NCI-H510A (cell line): ENCODE measurements around the gene CD2.

Experiments used
- DNase-seq: peaks from one replicate; lab custom pipeline; 2025; lab: John Stamatoyannopoulos, UW

The CD2 gene

DNA sequence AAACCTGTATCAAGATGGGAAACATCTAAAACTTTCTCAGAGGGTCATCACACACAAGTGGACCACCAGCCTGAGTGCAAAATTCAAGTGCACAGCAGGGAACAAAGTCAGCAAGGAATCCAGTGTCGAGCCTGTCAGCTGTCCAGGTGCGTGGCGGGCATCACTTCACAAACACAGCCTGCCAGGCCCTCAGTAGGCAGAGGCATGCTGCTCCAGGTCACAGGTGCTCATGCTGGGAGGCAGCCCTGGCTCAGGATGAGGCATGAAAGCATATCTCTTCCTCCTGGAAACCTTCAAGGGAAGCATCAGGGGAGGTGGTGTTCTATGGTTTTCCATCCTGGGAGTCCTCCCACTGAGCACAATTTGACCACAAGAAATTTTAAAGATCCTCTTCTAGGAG, 6.3 kb downstream of the CD2 start:
- no peak for DNase-seq

DNA sequence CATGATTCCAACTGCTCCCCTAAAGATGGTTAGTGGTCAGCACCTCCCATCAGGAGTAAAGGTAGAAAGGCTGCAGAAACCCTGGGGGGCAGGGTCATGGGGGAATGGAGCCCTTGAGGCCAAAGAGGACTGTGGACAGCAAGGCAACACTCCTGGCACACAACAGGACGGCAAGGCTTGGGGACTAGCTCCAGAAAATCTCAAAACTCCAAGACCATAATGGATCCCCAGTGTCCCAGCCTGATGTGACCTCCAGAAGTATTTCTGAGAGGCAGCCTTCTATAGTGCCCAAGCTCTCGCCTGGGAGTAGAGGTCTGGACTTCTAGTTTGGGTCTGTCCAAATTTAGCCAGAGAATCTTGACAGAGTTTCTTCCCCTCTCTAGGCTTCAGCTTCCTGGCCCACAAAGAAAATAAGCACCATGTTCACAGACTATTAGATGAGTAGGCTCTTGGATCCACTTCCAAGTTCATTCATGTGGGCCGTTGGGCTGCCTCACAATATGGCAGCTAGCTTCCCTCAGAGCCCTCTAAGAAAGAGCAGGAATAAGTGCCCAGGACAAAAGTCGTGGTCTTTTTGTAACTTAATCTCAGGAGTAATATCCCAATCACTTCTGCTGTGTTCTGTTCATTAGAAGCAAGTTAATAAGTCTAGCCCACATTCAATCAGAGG, 6.9 kb downstream of the CD2 start:
- DNase-seq = no peak

DNA sequence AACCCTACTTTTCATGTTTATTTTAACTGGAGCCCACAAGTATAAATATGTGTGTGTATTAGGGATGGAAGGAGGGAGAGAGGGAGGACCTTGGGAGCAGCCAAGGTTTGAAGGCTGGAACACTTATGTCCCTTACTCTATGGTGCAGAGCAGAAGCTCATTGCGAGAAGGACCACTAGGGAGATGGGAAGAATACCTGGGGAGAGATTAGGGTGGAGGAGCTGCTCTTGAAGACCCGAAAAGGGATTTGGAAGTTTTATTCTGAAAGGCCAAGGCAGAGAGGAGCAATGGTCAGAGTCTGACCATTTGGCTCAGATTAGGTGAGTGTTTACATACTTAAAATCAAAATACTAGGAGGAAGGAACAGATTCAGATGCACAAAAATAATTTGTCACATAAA, 8.1 kb downstream of the CD2 start:
- DNase-seq = no peak

DNA sequence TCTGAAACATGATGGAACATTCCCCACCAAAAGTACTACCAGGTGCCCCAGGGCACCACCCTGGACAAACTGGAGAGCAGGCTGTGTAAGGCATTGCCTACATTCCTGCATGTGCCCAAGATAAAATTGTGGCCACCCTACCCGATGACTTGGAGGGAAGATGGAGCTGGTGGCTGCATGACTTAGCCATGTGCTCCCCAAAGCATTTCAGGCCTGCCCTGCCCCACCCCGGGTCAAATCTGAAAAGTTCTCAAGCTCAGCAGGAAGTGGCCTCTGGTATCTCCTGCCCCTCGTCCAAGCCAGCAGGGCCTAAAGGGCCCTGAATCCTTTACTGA, 8.5 kb downstream of the CD2 start:
- no peak for DNase-seq

DNA sequence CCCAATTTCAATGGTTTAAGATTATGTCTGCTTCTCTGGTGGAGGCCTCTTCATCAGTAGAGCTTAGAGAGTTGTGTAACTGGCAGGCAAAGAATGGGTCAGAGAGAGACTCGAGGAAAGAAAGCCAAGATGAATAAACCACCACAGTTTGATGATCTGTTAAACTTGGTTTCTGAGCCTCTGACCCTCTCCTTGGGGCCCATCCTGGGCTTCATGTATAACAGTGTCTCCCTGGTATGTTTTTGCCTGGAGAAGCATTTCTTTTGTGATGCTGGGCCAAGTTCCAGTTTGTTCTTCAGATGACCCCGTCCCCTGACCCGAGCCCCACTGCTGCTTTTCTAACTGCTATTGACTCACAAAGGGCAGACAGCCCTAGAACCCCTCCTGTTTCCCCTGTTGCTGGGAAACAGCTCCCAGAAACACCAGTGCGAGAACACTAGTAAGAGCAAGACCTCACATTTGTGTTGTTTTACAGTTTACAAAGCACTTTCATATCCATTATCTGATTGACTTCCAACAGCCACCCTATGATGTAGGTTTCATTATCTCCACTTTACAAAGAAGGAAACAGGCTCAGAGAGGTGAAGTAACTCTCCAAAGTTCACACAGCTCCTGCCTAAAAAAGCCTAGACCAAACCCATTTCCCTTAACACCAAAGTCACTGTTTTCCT, 9.0 kb downstream of the CD2 start:
- no peak for DNase-seq

DNA sequence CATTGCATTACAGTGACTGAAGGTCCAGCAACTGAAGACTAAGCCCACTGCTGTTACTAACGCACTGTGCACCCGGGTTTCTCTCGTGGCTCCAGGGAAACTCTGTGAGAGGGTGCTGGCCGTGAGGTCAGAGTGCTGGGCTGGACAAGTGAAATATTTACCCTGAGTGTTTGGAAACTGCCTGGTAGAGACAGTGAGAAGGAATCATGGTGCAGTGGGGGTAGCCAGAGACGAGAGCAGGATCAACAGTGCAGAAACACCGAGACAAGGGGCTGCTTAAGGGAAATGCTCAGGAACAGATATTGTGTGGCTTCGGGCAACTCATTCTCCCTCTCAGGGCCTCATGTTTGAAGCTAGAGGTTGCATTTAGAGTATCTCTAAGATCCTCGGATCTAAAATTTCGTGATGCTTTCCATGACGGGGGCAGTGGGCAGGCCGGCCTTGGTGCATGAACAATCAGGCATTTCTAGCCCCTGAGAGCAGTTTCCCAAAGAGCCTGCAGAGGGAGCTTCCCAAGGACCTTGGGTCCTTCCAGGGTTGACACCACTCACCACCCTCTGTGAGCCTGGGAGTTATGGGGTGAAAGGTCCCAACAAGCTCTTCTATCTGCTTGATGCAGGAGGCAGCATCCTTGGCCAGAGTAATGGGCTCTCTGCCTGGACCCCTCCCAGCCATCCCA, 9.7 kb downstream of the CD2 start:
- no peak for DNase-seq

DNA sequence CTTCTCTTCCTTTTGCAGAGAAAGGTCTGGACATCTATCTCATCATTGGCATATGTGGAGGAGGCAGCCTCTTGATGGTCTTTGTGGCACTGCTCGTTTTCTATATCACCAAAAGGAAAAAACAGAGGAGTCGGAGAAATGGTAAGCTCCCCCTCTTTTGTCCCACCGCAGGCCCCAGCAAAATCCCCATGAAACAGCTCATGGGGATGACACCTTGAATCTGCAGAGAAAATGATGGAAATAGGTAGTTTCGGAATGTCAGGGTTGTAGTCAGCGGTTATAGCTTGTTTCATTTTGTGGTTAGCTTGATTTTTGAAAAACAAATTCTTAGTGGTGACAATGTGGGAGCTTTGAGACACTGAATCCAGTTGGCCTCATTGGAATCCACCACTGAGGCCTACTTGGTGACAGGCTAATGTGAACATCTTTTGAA, 10.3 kb downstream of the CD2 start:
- no peak for DNase-seq

DNA sequence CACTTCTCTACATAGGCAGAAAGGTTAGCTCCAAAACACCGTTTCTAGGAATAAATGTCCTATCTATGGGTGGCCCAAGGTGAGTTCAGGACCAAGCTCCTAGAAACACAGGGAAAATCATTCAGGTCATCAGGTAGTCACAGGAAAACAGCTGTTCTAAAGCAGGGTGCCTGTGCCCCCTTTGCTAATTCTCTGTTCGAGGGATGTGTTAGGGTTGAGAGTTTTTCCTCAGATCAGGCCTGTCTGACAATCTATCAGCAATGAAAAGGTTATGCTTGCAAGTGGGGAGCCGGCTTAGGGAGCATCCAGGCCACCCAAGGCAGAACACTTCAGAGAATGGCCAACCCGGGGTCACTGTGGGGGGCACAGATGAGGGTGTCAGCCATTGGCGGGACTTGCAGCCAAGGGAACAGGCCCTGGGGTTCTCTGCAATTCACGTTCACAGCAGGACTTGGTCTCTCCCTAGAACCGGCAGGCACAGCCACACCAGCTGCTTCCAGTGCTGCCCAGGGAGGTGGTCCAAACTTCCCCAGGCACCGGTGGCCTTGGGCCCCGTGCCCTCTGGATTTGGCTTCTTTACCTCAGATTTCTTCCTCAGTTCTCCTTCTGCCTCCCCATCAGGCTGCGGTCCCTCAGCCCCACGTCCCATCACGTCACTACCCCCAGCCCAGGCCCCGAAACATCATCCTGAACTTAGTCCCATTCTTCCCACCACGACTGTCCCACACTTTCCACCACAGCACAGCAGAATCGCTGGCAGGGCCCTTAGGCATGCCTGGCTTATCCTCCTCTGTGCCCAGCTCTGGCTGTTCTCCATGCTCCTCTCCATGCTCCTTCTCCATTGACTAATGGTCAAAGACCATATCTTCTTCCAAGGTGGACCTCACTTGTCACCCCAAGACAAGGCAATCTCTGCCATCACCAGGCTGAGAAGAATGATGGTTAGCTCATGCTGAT, 11.0 kb downstream of the CD2 start:
- no peak for DNase-seq

DNA sequence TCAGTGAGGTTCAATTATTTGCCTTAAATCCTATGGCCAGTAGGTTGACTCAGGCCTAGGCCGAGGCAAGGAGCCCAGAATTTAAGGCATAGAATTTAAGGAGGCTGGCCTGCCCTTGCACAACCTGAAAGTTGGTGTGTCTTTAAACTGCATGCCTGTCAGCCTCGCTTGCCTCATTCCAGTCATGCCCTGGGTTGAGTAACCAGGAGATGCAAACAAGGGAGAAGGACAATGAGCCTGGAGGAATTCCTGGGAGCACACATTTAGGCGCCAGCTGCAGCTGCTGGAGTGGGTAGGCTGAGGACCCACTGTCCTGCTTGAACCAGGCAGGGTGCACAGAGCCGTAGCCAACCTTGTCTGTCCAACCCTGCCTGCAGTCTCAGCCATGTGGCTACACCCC, 11.7 kb downstream of the CD2 start:
- no peak for DNase-seq

DNA sequence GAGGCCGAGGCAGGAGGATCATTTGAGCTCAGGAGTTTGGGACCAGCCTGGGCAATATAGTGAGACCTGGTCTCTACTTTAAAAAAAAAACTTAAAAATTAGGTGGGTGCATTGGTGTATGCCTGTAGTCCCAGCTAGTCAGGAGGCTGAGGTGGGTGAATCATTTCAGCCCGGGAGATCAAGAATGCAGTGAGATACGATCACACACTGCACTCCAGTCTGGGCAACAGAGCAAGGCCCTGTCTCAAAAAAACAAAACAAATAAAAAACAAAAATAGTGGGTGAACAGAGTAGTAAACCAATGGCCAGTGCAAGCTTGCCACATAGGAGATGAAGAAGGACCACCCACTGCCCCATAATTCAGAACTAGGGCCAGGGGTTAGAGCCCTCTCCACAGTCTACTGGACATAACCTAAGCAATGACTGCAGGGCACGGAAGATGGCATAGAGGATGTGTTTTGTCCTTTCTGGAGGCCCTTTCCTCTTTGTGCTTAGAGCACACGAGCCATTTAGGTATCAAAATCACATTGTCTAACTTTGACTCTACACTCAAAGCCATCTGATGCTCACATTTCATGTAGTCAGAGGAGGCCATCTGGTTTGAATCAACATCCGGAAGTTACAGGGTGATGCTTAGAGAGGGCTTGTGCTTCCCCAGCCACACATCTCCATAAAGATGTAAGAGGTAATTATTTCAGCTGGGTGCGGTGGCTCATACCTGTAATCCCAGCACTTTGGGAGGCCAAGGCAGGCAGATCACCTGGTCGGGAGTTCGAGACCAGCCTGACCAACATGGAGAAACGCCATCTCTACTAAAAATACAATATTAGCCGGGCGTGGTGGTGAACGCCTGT, 12.6 kb downstream of the CD2 start:
- no peak for DNase-seq

DNA sequence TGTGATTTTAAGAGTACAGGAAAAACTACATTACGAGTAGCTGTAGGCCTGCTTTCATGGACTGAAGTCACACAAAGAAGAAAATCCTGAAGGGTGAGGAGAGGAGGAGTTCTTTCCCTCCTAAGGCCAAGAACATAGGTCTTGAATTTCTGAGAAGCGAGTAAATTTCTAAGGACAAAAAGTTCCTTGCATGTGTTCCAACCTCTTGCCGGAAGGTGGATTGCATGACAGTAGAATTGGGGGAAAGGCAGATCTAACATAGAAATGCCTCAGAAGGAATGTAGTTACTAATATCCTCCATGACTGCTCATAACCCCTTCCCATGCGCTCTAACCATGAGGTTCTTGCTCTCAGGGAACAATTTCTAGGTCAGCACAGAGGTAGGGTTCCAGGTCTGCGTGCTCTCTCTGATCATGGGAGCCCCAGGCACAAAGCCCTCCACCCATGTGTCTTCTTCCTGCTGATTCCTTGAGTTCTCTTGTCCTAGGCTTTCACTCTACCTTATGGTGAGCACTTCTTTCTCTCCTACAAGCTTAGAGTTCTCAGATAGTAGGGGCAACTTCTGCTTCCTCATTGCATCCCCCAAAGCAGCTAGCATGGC, 13.7 kb downstream of the CD2 start:
- DNase-seq = no peak

DNA sequence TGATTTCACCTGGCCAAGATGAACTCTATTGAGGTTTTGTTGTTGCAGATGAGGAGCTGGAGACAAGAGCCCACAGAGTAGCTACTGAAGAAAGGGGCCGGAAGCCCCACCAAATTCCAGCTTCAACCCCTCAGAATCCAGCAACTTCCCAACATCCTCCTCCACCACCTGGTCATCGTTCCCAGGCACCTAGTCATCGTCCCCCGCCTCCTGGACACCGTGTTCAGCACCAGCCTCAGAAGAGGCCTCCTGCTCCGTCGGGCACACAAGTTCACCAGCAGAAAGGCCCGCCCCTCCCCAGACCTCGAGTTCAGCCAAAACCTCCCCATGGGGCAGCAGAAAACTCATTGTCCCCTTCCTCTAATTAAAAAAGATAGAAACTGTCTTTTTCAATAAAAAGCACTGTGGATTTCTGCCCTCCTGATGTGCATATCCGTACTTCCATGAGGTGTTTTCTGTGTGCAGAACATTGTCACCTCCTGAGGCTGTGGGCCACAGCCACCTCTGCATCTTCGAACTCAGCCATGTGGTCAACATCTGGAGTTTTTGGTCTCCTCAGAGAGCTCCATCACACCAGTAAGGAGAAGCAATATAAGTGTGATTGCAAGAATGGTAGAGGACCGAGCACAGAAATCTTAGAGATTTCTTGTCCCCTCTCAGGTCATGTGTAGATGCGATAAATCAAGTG, 14.3 kb downstream of the CD2 start:
- no peak for DNase-seq

DNA sequence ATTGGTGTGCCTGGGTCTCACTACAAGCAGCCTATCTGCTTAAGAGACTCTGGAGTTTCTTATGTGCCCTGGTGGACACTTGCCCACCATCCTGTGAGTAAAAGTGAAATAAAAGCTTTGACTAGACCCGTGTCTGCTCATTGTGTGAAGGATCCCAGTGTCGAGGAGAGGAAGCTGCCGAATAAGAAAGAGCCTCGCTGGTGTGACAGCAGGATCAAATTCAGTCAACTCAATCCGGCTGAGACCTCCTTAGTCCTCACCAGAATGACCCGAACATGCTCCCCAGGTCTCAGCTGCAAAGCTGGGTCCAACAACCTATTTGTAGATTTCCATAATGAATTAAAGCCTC, 14.8 kb downstream of the CD2 start:
- DNase-seq = no peak

DNA sequence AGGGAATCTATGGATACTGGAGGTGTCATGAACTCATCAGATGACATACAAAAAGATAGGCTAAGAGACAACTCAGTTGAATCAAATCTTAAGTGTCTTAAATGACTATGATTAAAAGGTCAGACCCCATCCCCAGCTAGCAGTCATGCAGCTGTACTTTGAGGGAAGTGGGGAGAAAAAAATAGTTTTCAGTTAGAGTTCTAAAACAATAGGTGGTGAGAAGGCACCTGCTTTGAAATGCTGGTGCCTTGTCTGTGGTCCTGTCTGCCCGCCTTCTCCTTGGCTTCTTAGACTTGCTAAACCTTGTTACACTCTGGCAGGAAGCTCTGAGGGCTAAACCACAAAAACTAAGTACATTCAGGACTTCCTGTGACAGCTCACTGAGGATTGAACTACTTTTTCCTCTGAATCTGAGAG, 15.3 kb downstream of the CD2 start:
- DNase-seq = no peak

DNA sequence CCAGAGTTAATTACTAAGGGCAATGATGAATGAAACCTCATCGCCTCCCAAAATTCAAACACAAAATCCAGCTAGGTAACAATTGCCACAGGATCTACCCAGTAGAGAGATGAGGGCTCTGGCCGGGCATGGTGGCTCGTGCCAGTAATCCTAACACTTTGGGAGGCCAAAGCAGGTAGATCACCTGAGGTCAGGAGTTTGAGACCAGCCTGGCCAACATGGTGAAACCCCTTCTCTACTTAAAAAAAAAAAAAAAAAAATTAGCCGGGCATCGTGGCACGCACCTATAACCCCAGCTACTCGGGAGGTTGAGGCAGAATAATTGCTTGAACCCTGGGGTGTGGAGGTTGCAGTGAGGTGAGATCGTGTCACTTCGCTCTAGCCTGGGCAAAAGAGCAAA, 15.8 kb downstream of the CD2 start:
- DNase-seq = no peak

DNA sequence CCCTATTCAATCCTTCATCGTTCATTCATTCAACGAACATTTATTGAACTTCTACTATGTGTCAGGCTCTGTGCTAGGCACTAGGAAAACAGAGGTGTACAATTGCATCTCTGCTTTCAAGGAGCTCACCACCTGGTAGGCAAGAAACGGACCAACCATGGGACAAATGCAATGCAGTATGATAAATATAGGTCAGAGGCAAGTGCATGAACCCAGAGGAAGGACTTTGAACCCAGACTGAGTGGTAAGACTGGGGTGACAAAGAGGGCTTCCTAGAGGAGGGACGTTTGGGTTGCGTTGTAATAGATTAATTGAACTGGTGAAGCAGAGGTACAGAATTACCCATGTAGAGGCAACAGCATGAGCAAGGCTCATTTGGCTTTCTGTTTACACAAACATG, 16.4 kb downstream of the CD2 start:
- no peak for DNase-seq

DNA sequence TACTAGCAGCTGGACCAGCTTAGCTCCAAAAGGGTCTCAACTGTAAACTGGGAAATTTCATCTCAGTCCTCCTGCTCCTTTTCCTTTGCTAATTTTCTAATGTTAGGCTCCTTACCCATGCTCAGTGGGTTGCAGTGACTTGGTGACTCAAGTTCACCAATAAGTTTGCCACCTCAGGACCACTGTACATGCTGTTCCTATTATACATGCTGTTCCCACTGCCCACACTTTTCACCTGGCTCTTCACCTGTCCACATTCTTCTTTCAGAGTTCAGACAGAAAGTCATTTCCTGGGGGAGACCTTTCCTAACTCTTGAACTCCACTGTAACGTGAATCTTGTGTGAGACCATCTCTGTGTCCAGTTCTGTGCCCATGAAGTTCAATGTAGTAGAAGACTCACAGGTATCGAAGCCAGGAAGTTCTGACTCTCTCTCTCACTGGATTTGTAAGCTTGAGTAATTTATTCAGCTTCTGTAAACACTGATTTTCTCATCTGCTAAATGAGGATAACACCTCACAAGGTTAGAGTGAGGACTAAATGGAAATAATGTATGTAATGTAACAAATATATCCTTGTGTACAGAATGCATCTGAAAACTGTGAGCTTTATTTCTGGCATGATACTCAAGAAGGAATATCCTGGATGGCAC, 17.9 kb downstream of the CD2 start:
- no peak for DNase-seq

DNA sequence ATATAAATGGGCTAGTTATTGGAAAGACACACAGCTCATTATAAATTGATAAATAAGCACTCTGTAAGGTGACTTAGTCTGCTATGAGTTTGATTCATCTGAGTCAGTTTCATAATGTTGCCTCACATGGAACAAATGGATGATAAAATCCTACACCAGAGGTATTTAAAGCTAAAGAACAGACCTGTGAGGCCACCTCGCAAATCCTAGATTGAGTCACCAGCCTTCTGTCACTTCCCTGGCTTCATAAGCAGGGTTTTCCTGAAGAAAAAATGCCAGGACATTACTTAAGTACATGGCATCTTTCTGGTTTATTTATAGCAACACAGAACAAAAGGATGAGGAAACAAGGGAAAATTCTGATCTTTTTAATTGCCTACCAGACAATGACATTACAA, 18.4 kb downstream of the CD2 start:
- no peak for DNase-seq

DNA sequence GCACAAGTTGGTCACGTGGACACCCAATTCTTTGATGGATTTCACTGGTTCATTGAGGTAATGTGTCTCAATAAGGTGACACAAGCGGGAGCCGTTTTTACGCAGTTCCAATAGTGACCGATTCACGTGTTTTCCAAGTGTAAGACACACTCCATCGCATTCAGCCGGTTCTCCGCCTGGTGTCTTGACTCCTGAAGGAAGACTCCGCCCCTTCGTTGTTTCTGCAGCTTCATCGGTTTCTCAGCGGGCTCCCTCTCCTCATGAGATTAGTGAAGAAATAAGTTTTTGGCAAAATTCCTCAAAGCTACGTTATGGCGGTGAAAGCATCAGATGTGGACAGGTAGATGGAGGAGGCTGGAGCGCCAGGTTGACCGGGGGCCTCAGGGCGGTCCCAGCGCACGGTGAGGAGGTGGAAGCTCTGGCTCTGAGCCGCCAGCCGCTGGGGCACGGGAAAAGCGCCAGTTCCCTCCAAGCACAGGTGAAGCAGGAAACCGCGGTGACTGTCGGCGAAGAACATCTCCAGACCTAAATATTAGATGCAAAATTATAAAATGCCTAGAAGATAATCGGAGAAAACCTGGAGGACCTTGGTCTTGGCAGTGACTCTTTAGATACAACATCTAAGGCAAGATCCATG, 21.0 kb downstream of the CD2 start:
- no peak for DNase-seq
